Measurements from ENCODE around the gene AP5B1. TPM values are rescaled to one million over a fixed set of nuclear protein-coding genes. Genes with fewer than 3 reads are reported as not detected.

The AP5B1 gene
- total RNA-seq, 2 experiments from 2014 or later = 30.9 to 31.1 TPM

GRCh38 chr11:65814986-65815565, 34.3 kb upstream of the AP5B1 start:
- H3K4me3 Mint-ChIP-seq = no peak overlapping the region
- DNase-seq (no peak), ATAC-seq (no peak)
- POLR2A ChIA-PET = interaction anchor here (0.7 to 1.6 kb wide), 3 partner anchors 18 to 44 kb away, joined by 3 read pairs; no protein-coding TSS in a partner anchor
- H3K4me1 Mint-ChIP-seq (ENCODE audit: low read depth) = peaks cover 21% of the 10 kb centered on the region
- TF ChIP-seq CTCF (IDR thresholded peaks at IDR 0.05) = no peak
- H3K27ac Mint-ChIP-seq = no peak overlapping the region
- peaks cover 1% of the 10 kb centered on the region for H3K36me3 Mint-ChIP-seq (ENCODE audit: low read depth)
- H3K9me3 Mint-ChIP-seq = no peaks in the 10 kb centered on the region
- intact Hi-C loops (cut with micrococcal nuclease) = loop anchor here (5.0 kb wide), 1 partner anchor 103 kb away; the partner anchor contains the start of gene KAT5
- CTCF ChIA-PET = interaction anchor here (1.2 to 9.4 kb wide), 3 partner anchors 40 to 94 kb away, joined by 3 to 235 read pairs (median 36); partner anchors contain the start of genes AP5B1, CCDC85B and RNASEH2C
- H3K27me3 Mint-ChIP-seq = no peaks in the 10 kb centered on the region

- DNase-seq (peak; percentile 35), ATAC-seq (no peak)
- no peak for TF ChIP-seq CTCF (IDR thresholded peaks at IDR 0.05)
- ChIA-PET CTCF (interaction anchor here (1.2 to 9.4 kb wide), 5 partner anchors 30 to 76 kb away, joined by 3 to 235 read pairs (median 5); partner anchors contain the start of genes AP5B1 and CCDC85B), POLR2A (interaction anchor here (1.5 to 1.6 kb wide), 2 partner anchors 33 to 34 kb away, joined by 3 read pairs; no protein-coding TSS in a partner anchor)
- Mint-ChIP-seq H3K9me3 (no peaks in the 10 kb centered on the region), H3K27me3 (no peaks in the 10 kb centered on the region), H3K27ac (peak overlapping the region; percentile 58), H3K4me1 (ENCODE audit: low read depth) (peaks cover 21% of the 10 kb centered on the region), H3K36me3 (ENCODE audit: low read depth) (peaks cover 1% of the 10 kb centered on the region), H3K4me3 (no peak overlapping the region)
- intact Hi-C loops (cut with micrococcal nuclease) = no loop called here
Observed at GRCh38 chr11:65814131-65814985, 33.6 kb upstream of the AP5B1 start.

GRCh38 chr11:65811764-65812475, 31.1 kb upstream of the AP5B1 start:
- POLR2A ChIA-PET = interaction anchor here (0.9 to 1.4 kb wide), 2 partner anchors 20 to 31 kb away, joined by 3 read pairs; partner anchors contain the start of gene AP5B1
- Mint-ChIP-seq H3K27me3 (peaks cover 5% of the 10 kb centered on the region), H3K27ac (no peak overlapping the region), H3K4me3 (no peak overlapping the region), H3K4me1 (ENCODE audit: low read depth) (peaks cover 10% of the 10 kb centered on the region), H3K36me3 (ENCODE audit: low read depth) (peaks cover 1% of the 10 kb centered on the region), H3K9me3 (no peaks in the 10 kb centered on the region)
- intact Hi-C loops (cut with micrococcal nuclease) = no loop called here
- no peak for ATAC-seq
- no peak for DNase-seq
- CTCF ChIA-PET = interaction anchor here (1.0 to 3.9 kb wide), 7 partner anchors 24 to 211 kb away, joined by 3 to 37 read pairs (median 4); partner anchors contain the start of genes AP5B1 and KAT5
- TF ChIP-seq CTCF (IDR thresholded peaks at IDR 0.05) = no peak

GRCh38 chr11:65810046-65810868, 29.5 kb upstream of the AP5B1 start:
- ChIA-PET CTCF (interaction anchor here (0.8 to 3.9 kb wide), 8 partner anchors 10 to 99 kb away, joined by 3 to 37 read pairs (median 4); partner anchors contain the start of genes AP5B1 and KAT5), POLR2A (no interaction called here)
- H3K9me3 Mint-ChIP-seq = no peaks in the 10 kb centered on the region
- peaks cover under 1% of the 10 kb centered on the region for H3K36me3 Mint-ChIP-seq (ENCODE audit: low read depth)
- peak overlapping the region; percentile 46 for H3K27ac Mint-ChIP-seq
- no peak for TF ChIP-seq CTCF (IDR thresholded peaks at IDR 0.05)
- ATAC-seq (peak; percentile 86), DNase-seq (no peak)
- peaks cover 7% of the 10 kb centered on the region for H3K27me3 Mint-ChIP-seq
- intact Hi-C loops (cut with micrococcal nuclease) = no loop called here
- peaks cover 4% of the 10 kb centered on the region for H3K4me1 Mint-ChIP-seq (ENCODE audit: low read depth)
- no peak overlapping the region for H3K4me3 Mint-ChIP-seq
